ENCODE measurements around the gene RDM1. TPM values are rescaled to one million over a fixed set of nuclear protein-coding genes. Genes with fewer than 3 reads are reported as not detected.

RDM1 gene
- total RNA-seq, 1 experiment from 2014 or later: 4.7 TPM

DNA sequence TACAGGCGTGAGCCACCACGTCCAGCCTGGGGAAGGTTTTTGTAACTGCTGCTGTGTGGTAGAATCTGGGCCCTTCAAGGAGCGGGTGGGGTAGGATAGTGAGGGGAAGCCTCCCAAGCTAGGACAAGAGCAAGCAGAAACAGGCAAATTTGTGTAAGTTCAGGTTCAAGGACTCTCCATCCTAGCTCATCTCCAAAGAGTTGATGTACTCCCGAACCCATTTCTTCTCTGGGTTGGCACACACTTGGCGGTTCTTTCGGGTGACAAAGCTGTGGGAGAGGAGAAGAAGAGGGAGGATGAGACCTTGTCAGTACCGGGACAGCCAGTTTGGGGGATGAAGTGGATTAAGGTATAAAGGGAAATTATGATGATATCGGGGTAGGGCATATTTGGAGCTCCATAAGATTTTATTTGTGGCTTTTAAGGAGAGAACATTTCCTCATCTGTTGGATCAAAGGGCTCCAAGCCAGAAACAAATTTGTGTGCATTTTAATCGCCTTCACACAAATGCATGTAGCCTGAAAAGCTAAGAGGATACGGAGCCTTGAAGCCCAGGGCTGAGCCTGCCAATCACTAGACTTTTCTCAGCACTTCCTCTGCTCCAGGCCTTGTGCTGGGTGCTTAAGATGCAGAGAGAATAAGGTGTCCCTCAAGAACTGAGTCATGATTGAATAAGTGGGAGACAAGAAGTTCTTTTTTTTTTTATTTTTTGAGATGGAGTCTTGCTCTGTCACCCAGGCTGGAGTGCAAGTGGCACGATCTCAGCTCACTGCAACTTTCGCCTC, 58.2 kb downstream of the RDM1 start:
- Mint-ChIP-seq H3K27ac (no peak overlapping the region), H3K36me3 (no peaks in the 10 kb centered on the region), H3K4me3 (no peak overlapping the region), H3K9me3 (no peaks in the 10 kb centered on the region), H3K27me3 (ENCODE audit: low read depth) (no peaks in the 10 kb centered on the region), H3K4me1 (peaks cover 15% of the 10 kb centered on the region)
- DNase-seq (ENCODE audit: low spot score) (no peak), ATAC-seq (no peak)
- ChIA-PET CTCF (interaction anchor here (1.1 to 1.6 kb wide), 7 partner anchors 17 to 276 kb away, joined by 3 to 18 read pairs (median 5); partner anchors contain the start of gene RASL10B), POLR2A (interaction anchor here (0.6 to 0.7 kb wide), 2 partner anchors 12 to 257 kb away, joined by 4 to 9 read pairs; no protein-coding TSS in a partner anchor)
- no peak for TF ChIP-seq CREM (CRISPR knock-in tag; IDR thresholded peaks at IDR 0.05)
- no peak for TF ChIP-seq FOXJ3 (CRISPR knock-in tag; IDR thresholded peaks at IDR 0.05; ENCODE audit: borderline replicate concordance)
- TF ChIP-seq, protein P1, sequence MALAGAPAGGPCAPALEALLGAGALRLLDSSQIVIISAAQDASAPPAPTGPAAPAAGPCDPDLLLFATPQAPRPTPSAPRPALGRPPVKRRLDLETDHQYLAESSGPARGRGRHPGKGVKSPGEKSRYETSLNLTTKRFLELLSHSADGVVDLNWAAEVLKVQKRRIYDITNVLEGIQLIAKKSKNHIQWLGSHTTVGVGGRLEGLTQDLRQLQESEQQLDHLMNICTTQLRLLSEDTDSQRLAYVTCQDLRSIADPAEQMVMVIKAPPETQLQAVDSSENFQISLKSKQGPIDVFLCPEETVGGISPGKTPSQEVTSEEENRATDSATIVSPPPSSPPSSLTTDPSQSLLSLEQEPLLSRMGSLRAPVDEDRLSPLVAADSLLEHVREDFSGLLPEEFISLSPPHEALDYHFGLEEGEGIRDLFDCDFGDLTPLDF (CRISPR knock-in tag; IDR thresholded peaks at IDR 0.05): no peak
- TF ChIP-seq SMAD3 (CRISPR knock-in tag; IDR thresholded peaks at IDR 0.05; ENCODE audit: borderline replicate concordance): no peak
- TF ChIP-seq, protein P2, sequence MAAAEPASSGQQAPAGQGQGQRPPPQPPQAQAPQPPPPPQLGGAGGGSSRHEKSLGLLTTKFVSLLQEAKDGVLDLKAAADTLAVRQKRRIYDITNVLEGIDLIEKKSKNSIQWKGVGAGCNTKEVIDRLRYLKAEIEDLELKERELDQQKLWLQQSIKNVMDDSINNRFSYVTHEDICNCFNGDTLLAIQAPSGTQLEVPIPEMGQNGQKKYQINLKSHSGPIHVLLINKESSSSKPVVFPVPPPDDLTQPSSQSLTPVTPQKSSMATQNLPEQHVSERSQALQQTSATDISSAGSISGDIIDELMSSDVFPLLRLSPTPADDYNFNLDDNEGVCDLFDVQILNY (CRISPR knock-in tag; IDR thresholded peaks at IDR 0.05): no peak
- TF ChIP-seq PRRX2 (CRISPR knock-in tag; IDR thresholded peaks at IDR 0.05): no peak
- no peak for TF ChIP-seq NR1H2 (CRISPR knock-in tag; IDR thresholded peaks at IDR 0.05)
- TF ChIP-seq, protein P3, sequence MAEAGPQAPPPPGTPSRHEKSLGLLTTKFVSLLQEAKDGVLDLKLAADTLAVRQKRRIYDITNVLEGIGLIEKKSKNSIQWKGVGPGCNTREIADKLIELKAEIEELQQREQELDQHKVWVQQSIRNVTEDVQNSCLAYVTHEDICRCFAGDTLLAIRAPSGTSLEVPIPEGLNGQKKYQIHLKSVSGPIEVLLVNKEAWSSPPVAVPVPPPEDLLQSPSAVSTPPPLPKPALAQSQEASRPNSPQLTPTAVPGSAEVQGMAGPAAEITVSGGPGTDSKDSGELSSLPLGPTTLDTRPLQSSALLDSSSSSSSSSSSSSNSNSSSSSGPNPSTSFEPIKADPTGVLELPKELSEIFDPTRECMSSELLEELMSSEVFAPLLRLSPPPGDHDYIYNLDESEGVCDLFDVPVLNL (CRISPR knock-in tag; IDR thresholded peaks at IDR 0.05; ENCODE audit: borderline replicate concordance, low read depth): no peak
- no peak for TF ChIP-seq RELA (CRISPR knock-in tag; IDR thresholded peaks at IDR 0.05; ENCODE audit: borderline replicate concordance)
- no peak for TF ChIP-seq ETV6 (CRISPR knock-in tag; IDR thresholded peaks at IDR 0.05)
- TF ChIP-seq, protein P4, sequence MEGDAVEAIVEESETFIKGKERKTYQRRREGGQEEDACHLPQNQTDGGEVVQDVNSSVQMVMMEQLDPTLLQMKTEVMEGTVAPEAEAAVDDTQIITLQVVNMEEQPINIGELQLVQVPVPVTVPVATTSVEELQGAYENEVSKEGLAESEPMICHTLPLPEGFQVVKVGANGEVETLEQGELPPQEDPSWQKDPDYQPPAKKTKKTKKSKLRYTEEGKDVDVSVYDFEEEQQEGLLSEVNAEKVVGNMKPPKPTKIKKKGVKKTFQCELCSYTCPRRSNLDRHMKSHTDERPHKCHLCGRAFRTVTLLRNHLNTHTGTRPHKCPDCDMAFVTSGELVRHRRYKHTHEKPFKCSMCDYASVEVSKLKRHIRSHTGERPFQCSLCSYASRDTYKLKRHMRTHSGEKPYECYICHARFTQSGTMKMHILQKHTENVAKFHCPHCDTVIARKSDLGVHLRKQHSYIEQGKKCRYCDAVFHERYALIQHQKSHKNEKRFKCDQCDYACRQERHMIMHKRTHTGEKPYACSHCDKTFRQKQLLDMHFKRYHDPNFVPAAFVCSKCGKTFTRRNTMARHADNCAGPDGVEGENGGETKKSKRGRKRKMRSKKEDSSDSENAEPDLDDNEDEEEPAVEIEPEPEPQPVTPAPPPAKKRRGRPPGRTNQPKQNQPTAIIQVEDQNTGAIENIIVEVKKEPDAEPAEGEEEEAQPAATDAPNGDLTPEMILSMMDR (IDR thresholded peaks at IDR 0.05): no peak

DNA sequence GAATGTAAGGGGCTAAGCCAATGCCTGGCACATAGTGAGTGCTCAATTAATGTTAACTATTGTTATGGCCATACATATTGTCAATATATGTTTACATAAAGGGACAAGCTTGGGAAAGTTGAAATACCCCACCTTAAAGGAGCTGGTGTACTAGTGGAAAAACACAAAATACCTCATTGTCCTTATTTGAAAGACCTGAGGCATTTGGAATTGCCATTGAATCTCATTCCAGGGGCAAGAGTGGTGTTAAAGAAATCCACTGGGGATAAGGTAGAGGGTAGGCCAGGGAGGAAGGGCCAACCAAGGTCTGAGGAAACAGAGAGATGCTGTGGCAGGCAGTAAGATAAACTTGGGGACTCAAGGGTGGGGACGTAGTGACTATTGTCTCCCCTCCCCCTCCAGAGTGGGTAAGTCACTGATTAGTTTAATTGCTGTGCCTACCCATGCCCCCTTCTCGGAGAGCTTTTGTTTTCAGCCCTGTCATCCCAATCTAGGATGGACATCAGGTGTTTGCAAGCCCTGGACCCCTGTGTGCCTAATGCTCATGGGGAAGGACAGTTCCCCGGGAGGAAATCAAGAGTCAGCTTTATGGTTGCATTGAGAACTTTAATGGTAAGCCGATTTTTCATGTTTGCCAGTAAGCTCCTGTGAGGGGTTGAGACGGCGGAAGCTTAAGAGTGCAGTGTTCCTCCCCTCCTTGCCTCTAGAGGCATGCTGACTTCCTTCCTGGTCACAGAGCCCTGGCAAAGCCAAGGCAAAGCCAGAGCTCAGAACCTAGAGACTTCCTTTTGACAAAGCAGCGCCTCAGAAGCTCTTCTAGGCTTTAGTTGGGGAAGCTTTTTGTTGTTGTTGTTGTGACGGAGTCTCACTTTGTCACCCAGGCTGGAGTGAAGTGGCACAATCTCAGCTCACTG, 59.4 kb downstream of the RDM1 start:
- H3K27ac Mint-ChIP-seq: no peak overlapping the region
- TF ChIP-seq PRRX2 (CRISPR knock-in tag; IDR thresholded peaks at IDR 0.05) (no peak), CREM (CRISPR knock-in tag; IDR thresholded peaks at IDR 0.05) (no peak), FOXK1 (CRISPR knock-in tag; IDR thresholded peaks at IDR 0.05) (no peak), NR2C2 (CRISPR knock-in tag; IDR thresholded peaks at IDR 0.05) (no peak), TP53 (CRISPR knock-in tag; IDR thresholded peaks at IDR 0.05) (no peak)
- TF ChIP-seq, protein P3 (CRISPR knock-in tag; IDR thresholded peaks at IDR 0.05; ENCODE audit: borderline replicate concordance, low read depth): no peak
- H3K36me3 Mint-ChIP-seq: no peaks in the 10 kb centered on the region
- CTCF ChIA-PET: interaction anchor here (0.7 to 1.6 kb wide), 17 partner anchors 10 to 275 kb away, joined by 3 to 18 read pairs (median 5); partner anchors contain the start of genes RASL10B and RDM1
- no peaks in the 10 kb centered on the region for H3K27me3 Mint-ChIP-seq (ENCODE audit: low read depth)
- no peaks in the 10 kb centered on the region for H3K9me3 Mint-ChIP-seq
- POLR2A ChIA-PET: interaction anchor here (0.5 to 0.7 kb wide), 3 partner anchors 8 to 16 kb away, joined by 3 to 5 read pairs (median 5); no protein-coding TSS in a partner anchor
- peaks cover 15% of the 10 kb centered on the region for H3K4me1 Mint-ChIP-seq
- peak; percentile 98 for ATAC-seq
- no peak overlapping the region for H3K4me3 Mint-ChIP-seq
- DNase-seq (ENCODE audit: low spot score): peak; percentile 27
